ENCODE measurements around the gene NCR3LG1. TPM values are rescaled to one million over a fixed set of nuclear protein-coding genes. Genes with fewer than 3 reads are reported as not detected.

Gene NCR3LG1
- total RNA-seq, 4 donors from 2014 or later, result 4.6 to 6.5 (median 5.3) TPM

DNA sequence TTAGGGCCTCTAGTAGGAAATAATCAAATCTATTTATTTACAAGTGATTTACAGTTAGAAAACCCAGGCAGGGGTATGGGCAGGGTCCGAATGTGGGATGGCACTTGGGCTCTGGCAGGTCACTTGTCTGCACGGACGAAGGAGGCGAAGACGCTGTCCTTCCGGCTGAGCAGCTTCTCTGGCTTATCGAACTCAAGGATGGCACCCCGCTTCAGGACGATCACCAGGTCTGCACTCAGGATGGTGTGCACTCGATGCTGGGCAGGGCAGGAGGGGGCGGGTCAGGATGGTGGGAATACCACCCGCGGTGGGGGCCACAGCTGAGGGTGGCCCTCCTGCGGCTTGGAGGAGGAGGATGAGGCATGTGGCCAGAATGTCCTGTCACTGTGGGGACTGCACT, 41.3 kb downstream of the NCR3LG1 start:
- H3K4me3 ChIP-seq (ENCODE audit: low read depth, poor library complexity, severe bottlenecking), result no peak overlapping the region
- no peak for TF ChIP-seq POLR2A (IDR thresholded peaks at IDR 0.05)
- TF ChIP-seq, protein P1, sequence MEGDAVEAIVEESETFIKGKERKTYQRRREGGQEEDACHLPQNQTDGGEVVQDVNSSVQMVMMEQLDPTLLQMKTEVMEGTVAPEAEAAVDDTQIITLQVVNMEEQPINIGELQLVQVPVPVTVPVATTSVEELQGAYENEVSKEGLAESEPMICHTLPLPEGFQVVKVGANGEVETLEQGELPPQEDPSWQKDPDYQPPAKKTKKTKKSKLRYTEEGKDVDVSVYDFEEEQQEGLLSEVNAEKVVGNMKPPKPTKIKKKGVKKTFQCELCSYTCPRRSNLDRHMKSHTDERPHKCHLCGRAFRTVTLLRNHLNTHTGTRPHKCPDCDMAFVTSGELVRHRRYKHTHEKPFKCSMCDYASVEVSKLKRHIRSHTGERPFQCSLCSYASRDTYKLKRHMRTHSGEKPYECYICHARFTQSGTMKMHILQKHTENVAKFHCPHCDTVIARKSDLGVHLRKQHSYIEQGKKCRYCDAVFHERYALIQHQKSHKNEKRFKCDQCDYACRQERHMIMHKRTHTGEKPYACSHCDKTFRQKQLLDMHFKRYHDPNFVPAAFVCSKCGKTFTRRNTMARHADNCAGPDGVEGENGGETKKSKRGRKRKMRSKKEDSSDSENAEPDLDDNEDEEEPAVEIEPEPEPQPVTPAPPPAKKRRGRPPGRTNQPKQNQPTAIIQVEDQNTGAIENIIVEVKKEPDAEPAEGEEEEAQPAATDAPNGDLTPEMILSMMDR (IDR thresholded peaks at IDR 0.05), result no peak
- no peak for DNase-seq (ENCODE audit: low spot score in 2 of 2)
- 87 to 97% methylated on average over 14 of the region's 14 CpGs for WGBS, 2 donors
- intact Hi-C loops (cut with DNase I; ENCODE audit: low total_unique reads), result no loop called here

DNA sequence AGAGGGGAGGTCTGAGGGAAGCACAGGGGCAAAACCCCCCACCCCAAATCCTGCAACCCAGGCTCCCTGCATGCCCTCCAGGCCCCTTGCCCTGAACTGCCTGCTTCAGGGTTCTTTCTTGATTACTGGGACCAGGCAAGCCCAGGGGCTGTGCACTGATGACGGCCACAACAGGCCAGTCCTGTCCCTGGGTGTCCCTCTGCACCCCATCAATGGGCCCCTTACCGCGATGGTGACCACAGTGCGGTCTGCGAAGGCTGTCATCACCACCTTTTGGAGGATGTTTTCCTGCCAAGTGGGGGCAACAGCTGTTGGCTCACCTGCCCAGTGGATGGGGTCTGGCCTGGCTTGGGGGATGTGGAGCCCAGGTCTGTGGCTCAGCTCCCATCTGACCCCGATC, 41.9 kb downstream of the NCR3LG1 start:
- no peak for TF ChIP-seq POLR2A (IDR thresholded peaks at IDR 0.05)
- TF ChIP-seq, protein P1 (IDR thresholded peaks at IDR 0.05), result no peak
- DNase-seq (ENCODE audit: low spot score in 2 of 2), result peak in 1 of 2 donors; percentile 65
- H3K4me3 ChIP-seq (ENCODE audit: low read depth, poor library complexity, severe bottlenecking), result no peak overlapping the region
- intact Hi-C loops (cut with DNase I; ENCODE audit: low total_unique reads), result no loop called here
- WGBS, 2 donors, result 98 to 100% methylated on average over 1 to 6 of the region's 6 CpGs

DNA sequence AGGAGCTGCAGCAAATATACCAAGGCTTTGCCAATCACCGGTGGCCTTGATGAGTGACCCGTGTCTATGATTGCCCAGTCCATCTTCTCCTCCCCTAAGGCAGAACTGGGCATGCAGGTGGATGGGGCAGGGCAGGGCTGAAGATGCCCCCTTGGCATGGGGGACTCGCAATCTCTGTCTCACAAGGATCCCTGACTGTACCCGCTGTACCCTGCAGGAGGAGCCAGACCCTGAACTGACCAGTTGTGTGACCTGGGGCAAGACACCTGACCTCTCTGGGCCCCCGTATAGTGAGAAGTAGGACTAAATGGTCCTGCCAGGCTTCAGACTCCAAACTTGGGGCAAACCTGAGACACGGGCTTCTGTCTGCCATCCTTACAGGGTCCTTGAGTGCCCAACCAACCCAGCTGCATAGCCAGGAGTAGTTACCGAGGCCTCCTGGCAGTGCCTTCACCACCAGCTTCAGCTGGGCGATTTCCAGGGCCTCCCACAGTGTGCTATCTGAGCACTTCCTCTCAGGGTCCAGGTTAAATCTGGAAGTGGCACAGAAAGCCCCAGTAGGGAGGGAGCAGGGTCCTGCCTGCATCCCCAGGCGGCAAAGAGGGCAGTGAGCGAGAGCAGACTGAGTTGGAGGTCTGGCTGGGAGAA, 43.3 kb downstream of the NCR3LG1 start:
- DNase-seq (ENCODE audit: low spot score in 2 of 2), result no peak
- intact Hi-C loops (cut with DNase I; ENCODE audit: low total_unique reads), result no loop called here
- WGBS, 2 donors, result 84 to 85% methylated on average over 10 of the region's 10 CpGs
- TF ChIP-seq, protein P1 (IDR thresholded peaks at IDR 0.05), result no peak
- no peak for TF ChIP-seq POLR2A (IDR thresholded peaks at IDR 0.05)
- H3K4me3 ChIP-seq (ENCODE audit: low read depth, poor library complexity, severe bottlenecking), result no peak overlapping the region

DNA sequence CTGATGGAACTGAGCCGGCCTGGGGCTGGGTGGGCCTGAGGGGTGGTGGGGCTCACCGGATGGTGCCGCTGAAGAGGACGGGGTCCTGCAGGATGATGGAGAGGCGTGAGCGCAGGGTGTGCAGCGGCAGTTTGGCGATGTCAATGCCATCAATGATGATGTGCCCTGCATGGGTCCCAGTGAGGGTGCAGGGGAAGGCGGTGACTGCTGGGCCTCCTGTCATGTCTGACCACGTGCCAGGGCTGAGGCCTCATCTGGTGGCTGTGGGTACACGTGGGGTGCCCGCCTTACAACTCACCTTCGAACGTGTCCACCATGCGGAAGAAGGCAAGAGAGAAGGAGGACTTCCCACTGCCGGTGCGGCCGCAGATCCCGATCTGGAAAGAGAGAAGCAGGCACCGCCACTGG, 44.0 kb downstream of the NCR3LG1 start:
- no peak for TF ChIP-seq POLR2A (IDR thresholded peaks at IDR 0.05)
- TF ChIP-seq, protein P1 (IDR thresholded peaks at IDR 0.05), result no peak

DNA sequence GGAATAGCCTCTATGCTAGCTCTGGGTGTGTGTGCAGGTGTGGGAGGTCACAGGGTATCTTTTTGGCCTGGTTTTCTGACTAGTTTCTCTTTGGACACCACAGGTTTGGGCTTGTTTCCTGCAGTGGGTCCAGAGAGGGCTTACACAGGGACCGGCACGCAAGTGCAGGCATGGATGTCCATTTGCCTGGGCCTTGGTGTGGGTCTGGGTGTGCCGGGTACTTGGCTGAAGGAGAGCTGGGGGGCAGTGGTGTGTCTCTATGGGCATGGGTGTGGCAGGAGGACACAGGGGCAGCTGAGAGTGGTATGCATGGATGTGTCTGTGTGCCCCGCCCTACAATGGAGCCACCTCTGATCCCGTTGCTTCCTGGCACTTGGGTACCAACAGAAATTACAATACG, 44.4 kb downstream of the NCR3LG1 start:
- 84 to 89% methylated on average over 4 to 6 of the region's 6 CpGs for WGBS, 2 donors
- TF ChIP-seq, protein P1 (IDR thresholded peaks at IDR 0.05), result no peak
- no peak for TF ChIP-seq POLR2A (IDR thresholded peaks at IDR 0.05)
- H3K4me3 ChIP-seq (ENCODE audit: low read depth, poor library complexity, severe bottlenecking), result no peak overlapping the region
- intact Hi-C loops (cut with DNase I; ENCODE audit: low total_unique reads), result no loop called here
- DNase-seq (ENCODE audit: low spot score in 2 of 2), result no peak

More for the DNA sequence above, 44.0 kb downstream of the NCR3LG1 start:
- no peak overlapping the region for H3K4me3 ChIP-seq (ENCODE audit: low read depth, poor library complexity, severe bottlenecking)
- intact Hi-C loops (cut with DNase I; ENCODE audit: low total_unique reads), result no loop called here
- WGBS, 2 donors, result 90 to 95% methylated on average over 20 of the region's 20 CpGs
- no peak for DNase-seq (ENCODE audit: low spot score in 2 of 2)
